MCF 10A (cell line): ENCODE measurements around the gene HOXB7. TPM values are rescaled to one million over a fixed set of nuclear protein-coding genes. Genes with fewer than 3 reads are reported as not detected.

ENCODE experiments used
- BruUV-seq: library from RNA; stranded (reverse); fragments of 400-500 nt; replicated peaks from 2 replicates; lab custom pipeline; 2021; lab: Mats Ljungman, UMichigan
- CTCF ChIA-PET: fragments of 300-600 bp; sonication (Branson Sonifier 250); formaldehyde crosslinking; extraction: SDS; loops from one replicate; lab custom pipeline; 2021; ENCODE audit warnings: antibody characterized with exemption, inconsistent platforms; lab: Yijun Ruan, JAX
- POLR2A ChIA-PET: fragments of 300-600, 350-650 bp; sonication (Branson Sonifier 250); formaldehyde crosslinking; extraction: SDS; loops from one replicate; lab custom pipeline; 2020; ENCODE audit warnings: antibody characterized with exemption, inconsistent platforms; lab: Yijun Ruan, JAX
- DNase-seq: peaks from one replicate; pipeline ENCODE4 v3.0.0-alpha.2; 2018; ENCODE audit not compliant: unreplicated experiment
- H3K27ac Mint-ChIP-seq: one replicate; pipeline ENCODE4 v1.8.0; 2022; ENCODE audit warnings: mild to moderate bottlenecking, low read depth, mixed read lengths; ENCODE audit not compliant: unreplicated experiment
- H3K27me3 Mint-ChIP-seq: one replicate; pipeline ENCODE4 v1.8.0; 2022; ENCODE audit warnings: mixed read lengths; ENCODE audit not compliant: insufficient read depth, unreplicated experiment
- H3K36me3 Mint-ChIP-seq: one replicate; pipeline ENCODE4 v1.8.0; 2022; ENCODE audit warnings: mild to moderate bottlenecking, moderate library complexity, mixed read lengths; ENCODE audit not compliant: insufficient read depth, unreplicated experiment
- H3K4me1 Mint-ChIP-seq: one replicate; pipeline ENCODE4 v1.8.0; 2022; ENCODE audit warnings: mixed read lengths; ENCODE audit not compliant: insufficient read depth, unreplicated experiment
- H3K4me3 Mint-ChIP-seq: one replicate; pipeline ENCODE4 v1.8.0; 2022; ENCODE audit warnings: mild to moderate bottlenecking, moderate library complexity, mixed read lengths; ENCODE audit not compliant: unreplicated experiment
- H3K9me3 Mint-ChIP-seq: one replicate; pipeline ENCODE4 v1.8.0; 2022; ENCODE audit warnings: mixed read lengths; ENCODE audit not compliant: unreplicated experiment
- intact Hi-C: fragments of 100-400 bp; cut with micrococcal nuclease; formaldehyde crosslinking; loops from 2 replicates; pipeline ENCODE4 v1.14.1; 2022
- total RNA-seq: library from RNA; stranded (reverse); gene quantifications from 2 replicates; pipeline ENCODE4 v1.2.3, GENCODE V29; 2022
- TF ChIP-seq, protein P1 (sequence below): fragments of 200-600 bp; IDR thresholded peaks from one replicate; pipeline ENCODE4 v1.8.0; 2022; ENCODE audit warnings: antibody characterized with exemption, mild to moderate bottlenecking; ENCODE audit not compliant: unreplicated experiment

Gene HOXB7
- total RNA-seq, 1 experiment from 2014 or later: not detected

DNA sequence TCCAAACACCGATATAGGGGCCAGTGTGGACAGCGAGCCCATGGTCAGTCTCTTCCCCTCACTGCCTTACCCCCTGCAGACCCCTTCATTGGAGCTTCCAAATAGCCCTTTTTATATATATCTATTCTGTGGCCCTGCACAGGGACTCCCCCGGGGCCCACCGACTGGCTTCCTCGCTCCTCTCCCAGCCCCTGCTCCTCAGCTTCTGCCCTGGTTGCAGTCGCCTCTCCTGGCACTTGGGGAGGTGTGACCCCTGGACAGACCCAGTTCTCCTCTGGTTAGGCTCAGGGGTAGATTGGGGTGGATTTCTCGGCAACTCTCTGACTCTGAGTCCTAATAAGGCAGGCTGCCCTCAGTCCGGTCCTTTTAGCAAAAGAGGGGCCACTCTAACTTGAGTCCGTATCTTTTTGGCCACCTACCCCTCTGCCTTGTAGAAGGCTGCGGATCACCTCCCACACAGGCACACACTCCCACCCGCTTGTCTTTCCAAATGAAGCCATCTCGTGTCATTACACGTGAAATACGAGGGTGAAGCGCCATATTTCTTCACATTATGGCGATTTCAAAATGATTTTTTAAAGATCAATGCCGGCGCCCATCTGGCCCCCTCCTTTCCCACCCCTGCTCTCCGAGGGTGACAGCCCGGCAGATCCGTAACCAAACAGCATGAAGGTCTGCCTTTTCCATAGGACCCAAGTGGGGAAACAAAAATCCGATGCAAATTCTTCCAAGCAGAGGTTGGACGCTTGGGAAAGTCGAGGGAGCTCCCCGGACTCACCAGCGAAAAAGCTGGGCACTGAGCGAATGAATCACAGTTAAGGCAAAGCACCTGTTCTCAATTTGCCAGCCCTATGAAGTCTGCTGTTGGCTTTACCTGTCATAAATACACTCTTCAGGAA lies 17.1 kb upstream of the HOXB7 start:
- intact Hi-C loops: no loop called here
- Mint-ChIP-seq H3K9me3 (no peaks in the 10 kb centered on the region), H3K27me3 (peaks cover 99% of the 10 kb centered on the region), H3K4me3 (no peak overlapping the region), H3K4me1 (peaks cover 6% of the 10 kb centered on the region), H3K36me3 (no peaks in the 10 kb centered on the region), H3K27ac (no peak overlapping the region)
- TF ChIP-seq, protein P1, sequence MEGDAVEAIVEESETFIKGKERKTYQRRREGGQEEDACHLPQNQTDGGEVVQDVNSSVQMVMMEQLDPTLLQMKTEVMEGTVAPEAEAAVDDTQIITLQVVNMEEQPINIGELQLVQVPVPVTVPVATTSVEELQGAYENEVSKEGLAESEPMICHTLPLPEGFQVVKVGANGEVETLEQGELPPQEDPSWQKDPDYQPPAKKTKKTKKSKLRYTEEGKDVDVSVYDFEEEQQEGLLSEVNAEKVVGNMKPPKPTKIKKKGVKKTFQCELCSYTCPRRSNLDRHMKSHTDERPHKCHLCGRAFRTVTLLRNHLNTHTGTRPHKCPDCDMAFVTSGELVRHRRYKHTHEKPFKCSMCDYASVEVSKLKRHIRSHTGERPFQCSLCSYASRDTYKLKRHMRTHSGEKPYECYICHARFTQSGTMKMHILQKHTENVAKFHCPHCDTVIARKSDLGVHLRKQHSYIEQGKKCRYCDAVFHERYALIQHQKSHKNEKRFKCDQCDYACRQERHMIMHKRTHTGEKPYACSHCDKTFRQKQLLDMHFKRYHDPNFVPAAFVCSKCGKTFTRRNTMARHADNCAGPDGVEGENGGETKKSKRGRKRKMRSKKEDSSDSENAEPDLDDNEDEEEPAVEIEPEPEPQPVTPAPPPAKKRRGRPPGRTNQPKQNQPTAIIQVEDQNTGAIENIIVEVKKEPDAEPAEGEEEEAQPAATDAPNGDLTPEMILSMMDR: no peak
- BruUV-seq: no TSS peak
- POLR2A ChIA-PET: interaction anchor here (0.6 to 1.1 kb wide), 3 partner anchors 9 to 308 kb away, joined by 3 read pairs; no protein-coding TSS in a partner anchor
- DNase-seq: no peak
- CTCF ChIA-PET: interaction anchor here (0.6 to 1.3 kb wide), 2 partner anchors 9 to 405 kb away, joined by 3 to 4 read pairs; no protein-coding TSS in a partner anchor

DNA sequence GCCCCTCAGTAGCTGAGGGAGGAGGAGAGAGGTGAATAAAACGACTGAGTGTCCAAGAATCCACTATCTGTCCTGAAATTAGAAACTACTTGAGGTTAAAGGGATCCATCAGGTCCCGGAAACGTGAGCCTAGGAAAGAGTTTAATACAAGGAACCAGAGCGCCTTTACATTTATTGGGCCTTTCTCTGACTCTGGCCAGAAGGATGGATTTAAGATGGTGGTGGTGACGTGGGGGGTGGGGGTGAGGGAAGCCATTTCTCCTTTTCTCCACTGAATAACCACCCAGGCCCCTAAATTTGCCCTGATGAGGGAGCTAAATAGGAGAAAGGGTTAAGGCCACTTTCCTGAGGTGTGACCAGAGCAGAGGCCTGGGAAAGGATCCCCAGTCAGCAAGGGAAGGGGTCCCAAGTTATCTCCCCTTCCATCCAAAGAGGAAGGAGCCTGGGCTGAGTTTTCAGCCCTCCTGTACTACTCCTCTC lies 16.3 kb upstream of the HOXB7 start:
- DNase-seq: no peak
- intact Hi-C loops: no loop called here
- Mint-ChIP-seq H3K36me3 (peaks cover 5% of the 10 kb centered on the region), H3K9me3 (no peaks in the 10 kb centered on the region), H3K27ac (no peak overlapping the region), H3K27me3 (peaks cover 99% of the 10 kb centered on the region), H3K4me1 (peaks cover 6% of the 10 kb centered on the region), H3K4me3 (peak overlapping the region; percentile 72)
- BruUV-seq: no TSS peak
- CTCF ChIA-PET: interaction anchor here (0.7 to 1.3 kb wide), 2 partner anchors 9 to 40 kb away, joined by 3 to 4 read pairs; no protein-coding TSS in a partner anchor
- POLR2A ChIA-PET: interaction anchor here (1.1 to 1.8 kb wide), 3 partner anchors 9 to 363 kb away, joined by 3 to 5 read pairs (median 3); no protein-coding TSS in a partner anchor
- TF ChIP-seq, protein P1: no peak

DNA sequence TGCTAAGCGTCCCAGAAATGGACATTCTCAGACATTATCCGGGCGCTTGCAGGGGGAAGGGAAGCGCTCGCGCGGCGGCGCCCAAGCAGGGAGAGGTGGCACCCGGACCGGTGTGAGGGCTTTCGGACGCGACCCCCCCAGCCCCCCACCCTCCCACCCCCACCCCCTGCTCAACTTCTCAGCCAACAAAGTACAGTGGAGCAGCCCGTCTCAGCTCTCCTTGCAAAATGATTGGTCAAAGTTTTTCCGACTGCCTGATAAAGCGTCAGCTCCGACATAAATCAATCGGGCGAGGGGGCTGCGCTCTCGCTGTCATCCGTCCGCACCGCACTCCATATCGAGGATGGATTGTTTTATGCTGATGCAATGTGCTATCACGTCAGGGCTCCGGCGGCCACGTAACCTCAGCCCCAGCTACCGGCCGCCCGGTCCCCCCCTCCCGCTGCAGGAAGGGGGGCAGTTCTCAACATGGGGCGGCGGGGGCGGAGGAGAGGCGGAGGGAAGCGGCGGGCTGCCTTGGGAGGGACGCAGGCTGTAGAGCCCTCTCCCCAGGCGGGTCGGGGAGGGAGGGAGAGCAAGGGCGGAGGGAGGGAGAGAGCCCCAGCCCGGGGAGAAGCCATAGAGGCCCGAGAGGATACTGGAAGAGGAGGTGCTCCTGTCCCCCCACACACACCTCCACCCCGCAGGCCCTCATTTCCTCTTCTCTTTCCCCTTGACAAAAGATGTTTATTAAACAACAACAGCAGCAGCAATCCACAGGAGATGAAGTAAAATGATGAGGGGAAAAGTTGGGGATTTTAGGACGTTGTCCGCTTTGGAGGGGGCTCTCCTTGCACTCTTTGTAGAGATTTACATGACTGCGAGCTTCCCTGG lies 15.7 kb upstream of the HOXB7 start, which contains the start of gene HOXB9:
TSS of gene HOXB9 (minus strand) at position 114 of the 873 bp plus-strand sequence. CDS start at position 25, 89 bp downstream.
- CTCF ChIA-PET: interaction anchor here (0.6 to 1.7 kb wide), 10 partner anchors 8 to 842 kb away, joined by 3 to 5 read pairs (median 3); no protein-coding TSS in a partner anchor
- POLR2A ChIA-PET: interaction anchor here (0.7 to 1.8 kb wide), 5 partner anchors 10 to 574 kb away, joined by 3 to 5 read pairs (median 3); partner anchors contain the start of gene SNF8
- peaks cover 7% of the 10 kb centered on the region for H3K36me3 Mint-ChIP-seq
- DNase-seq: peak; percentile 11
- no peaks in the 10 kb centered on the region for H3K9me3 Mint-ChIP-seq
- TF ChIP-seq, protein P1: no peak
- no TSS peak for BruUV-seq
- H3K4me1 Mint-ChIP-seq: peaks cover 6% of the 10 kb centered on the region
- no peak within 1 kb of the TSS for H3K27ac Mint-ChIP-seq
- intact Hi-C loops: no loop called here
- peak within 1 kb of the TSS; percentile 72 for H3K4me3 Mint-ChIP-seq
- H3K27me3 Mint-ChIP-seq: peaks cover 99% of the 10 kb centered on the region
